Measurements from ENCODE around the gene LY6G6D.

Gene LY6G6D

DNA sequence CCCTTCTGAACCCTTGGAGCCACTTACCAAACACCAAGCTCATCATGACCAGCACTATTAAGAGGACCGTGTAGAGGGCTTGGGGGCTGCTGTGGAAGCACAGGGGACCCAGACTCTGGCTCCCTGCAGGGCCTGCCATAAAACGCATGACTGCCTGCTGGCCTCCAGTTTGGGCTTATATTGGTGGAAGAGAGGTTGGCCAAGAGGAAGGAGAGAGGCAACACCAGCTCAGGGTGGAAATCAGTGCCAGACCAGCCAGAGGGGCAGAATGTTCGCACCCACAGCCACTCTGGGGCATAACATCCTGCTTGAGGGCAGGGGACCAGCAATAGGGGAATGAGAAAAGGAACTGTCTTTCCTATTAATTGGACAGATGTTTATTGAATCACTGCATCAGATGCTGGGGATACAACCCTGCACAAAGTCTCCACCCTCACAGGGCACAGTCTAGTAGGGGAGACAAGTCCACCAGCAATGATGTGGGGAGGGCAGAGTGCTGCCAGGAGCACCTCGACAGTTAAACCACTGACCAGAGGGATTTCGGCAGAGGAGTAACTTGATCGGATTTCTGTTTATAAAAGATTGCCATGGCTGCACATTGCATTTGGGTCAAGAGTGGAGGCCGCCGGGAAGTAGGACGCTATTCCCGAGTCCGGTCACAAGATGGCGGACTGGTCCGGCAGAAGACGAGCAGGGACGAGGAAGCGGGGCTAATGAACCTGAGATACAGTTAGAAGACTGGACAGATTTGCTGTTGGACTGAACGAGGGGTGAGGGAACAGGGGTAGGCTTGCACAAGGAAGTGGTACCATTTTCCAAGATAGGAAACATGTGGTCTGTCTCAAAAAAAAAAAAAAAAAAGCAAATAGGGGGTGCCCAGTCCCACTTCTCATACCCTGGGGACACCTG is 34.7 kb upstream of the LY6G6D start, which contains the start of gene LY6G5C:
Gene LY6G5C, minus strand, starts transcription at position 842 of the 909 bp plus-strand sequence. Its CDS starts 694 bp downstream, at position 148.
- DNase-seq (ENCODE audit: insufficient read length, low spot score) (peak; percentile 52), FAIRE-seq (peak; percentile 91)
- TF ChIP-seq TAF1 (IDR thresholded peaks at IDR 0.05; ENCODE audit: low read depth, low read length): no peak
- TF ChIP-seq SPI1 (IDR thresholded peaks at IDR 0.05; ENCODE audit: low read depth, low read length): peak; percentile 27

DNA sequence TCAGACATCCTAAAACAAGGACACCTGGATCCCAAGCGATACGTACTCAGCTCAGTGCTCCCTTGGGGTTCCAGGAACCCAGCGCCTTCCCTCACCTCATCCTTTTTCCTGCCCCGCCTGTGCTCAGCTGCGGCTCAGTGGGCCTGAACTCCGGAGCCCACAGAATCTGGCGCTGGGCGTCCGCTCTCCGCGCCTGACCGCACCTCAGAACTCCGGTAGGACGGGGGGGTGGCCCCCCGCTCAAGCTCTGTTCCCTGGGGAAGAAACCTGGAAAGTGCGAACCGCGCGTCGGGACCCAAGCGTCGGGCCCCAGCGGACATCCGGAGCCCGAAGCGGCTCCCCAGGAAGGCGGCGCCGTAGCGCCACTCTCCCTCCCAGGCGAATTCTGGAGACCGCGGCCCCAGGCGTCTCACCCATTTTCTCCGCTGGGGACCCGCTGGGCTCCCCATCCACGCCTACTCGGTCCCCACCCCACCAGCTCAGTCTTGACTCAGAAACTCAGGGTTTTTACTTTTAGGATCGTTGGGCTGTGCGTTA is 33.9 kb upstream of the LY6G6D start:
- no peak for FAIRE-seq
- TF ChIP-seq TAF1 (IDR thresholded peaks at IDR 0.05; ENCODE audit: low read depth, low read length) (0 out of 2 replicates have a peak, but pooled peaks have one; percentile 12), SPI1 (IDR thresholded peaks at IDR 0.05; ENCODE audit: low read depth, low read length) (no peak), POLR2AphosphoS5 (IDR thresholded peaks at IDR 0.05; ENCODE audit: low read depth, low read length) (no peak), POU2F2 (IDR thresholded peaks at IDR 0.05; ENCODE audit: low read depth, low read length) (no peak)
- DNase-seq (ENCODE audit: insufficient read length, low spot score): peak; percentile 60

DNA sequence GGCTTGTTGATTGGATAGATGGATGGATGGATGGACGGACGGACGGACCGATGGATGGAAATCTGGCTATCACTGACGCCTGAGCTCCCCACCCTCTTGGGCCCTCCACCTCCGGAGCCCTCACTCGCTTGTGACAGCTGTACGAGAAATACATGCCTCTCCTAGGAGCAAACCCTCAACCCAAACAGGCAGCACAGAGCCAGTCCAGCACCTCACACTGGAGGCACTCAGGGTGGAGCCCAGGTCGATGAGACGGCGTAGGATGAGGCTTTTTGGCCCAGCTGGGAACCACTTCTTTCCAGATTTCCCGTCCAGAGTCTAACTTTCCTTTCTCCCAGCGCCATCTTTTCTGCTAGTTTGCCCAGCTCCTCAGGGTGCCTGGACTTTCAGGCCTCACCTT is 31.6 kb upstream of the LY6G6D start:
- FAIRE-seq (no peak), DNase-seq (ENCODE audit: insufficient read length, low spot score) (no peak)
- TF ChIP-seq POU2F2 (IDR thresholded peaks at IDR 0.05; ENCODE audit: low read depth, low read length) (no peak), POLR2A (IDR thresholded peaks at IDR 0.05; ENCODE audit: low read depth, low read length) (no peak), TAF1 (IDR thresholded peaks at IDR 0.05; ENCODE audit: low read depth, low read length) (no peak), SPI1 (IDR thresholded peaks at IDR 0.05; ENCODE audit: low read depth, low read length) (no peak)

DNA sequence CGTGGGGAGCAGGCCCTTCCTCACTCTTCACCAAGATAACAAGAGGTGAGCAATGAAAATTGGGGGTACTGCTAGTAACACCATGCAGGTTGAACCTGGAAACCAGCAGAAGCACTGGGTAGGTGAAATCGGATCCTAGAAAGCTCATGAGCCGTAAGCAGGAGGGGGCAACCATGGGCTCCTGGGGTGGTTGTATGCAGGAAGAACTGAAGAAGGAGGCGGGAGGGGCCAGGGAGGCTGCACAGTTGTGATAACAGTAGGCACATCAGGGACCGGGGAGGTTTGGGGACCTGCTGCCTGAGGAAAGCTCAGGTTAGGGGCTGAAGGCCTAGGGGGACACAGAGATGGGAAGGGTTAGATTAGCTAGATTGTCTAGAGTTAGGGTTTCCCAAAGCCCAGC is 28.7 kb upstream of the LY6G6D start:
- no peak for FAIRE-seq
- TF ChIP-seq PAX5 (IDR thresholded peaks at IDR 0.05; ENCODE audit: insufficient read depth, low read length, severe bottlenecking) (no peak), TAF1 (IDR thresholded peaks at IDR 0.05; ENCODE audit: low read depth, low read length) (no peak), POLR2A (IDR thresholded peaks at IDR 0.05; ENCODE audit: low read depth, low read length) (no peak), SPI1 (IDR thresholded peaks at IDR 0.05; ENCODE audit: low read depth, low read length) (no peak), POU2F2 (IDR thresholded peaks at IDR 0.05; ENCODE audit: low read depth, low read length) (no peak), POLR2AphosphoS5 (IDR thresholded peaks at IDR 0.05; ENCODE audit: low read depth, low read length) (no peak)

DNA sequence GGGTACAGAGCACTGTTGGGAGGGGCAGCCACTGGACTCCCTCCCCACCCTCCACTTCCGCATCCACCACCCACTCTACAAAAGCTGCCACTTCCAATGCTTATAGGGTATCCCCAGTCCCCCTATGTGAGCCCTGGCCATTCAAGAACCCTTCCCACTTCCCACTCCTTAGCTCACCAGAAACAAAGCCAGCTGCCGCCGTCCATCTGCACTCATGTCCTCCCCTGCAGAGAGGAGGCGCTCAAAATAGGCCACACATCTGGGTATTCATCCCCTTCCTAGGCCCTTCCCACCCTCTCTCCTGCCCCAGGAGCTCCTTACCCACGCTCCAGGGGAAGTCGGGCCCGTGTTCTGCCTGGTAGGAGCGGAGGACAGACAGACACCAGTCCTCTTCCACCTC is 27.8 kb upstream of the LY6G6D start:
- FAIRE-seq (no peak), DNase-seq (ENCODE audit: insufficient read length, low spot score) (no peak)
- no peak for TF ChIP-seq POLR2A (IDR thresholded peaks at IDR 0.05; ENCODE audit: low read depth, low read length)
- no peak for TF ChIP-seq SPI1 (IDR thresholded peaks at IDR 0.05; ENCODE audit: low read depth, low read length)
- TF ChIP-seq POU2F2 (IDR thresholded peaks at IDR 0.05; ENCODE audit: low read depth, low read length): no peak
- TF ChIP-seq TAF1 (IDR thresholded peaks at IDR 0.05; ENCODE audit: low read depth, low read length): no peak

More for the DNA sequence above, 28.7 kb upstream of the LY6G6D start:
- DNase-seq (ENCODE audit: insufficient read length, low spot score): no peak

DNA sequence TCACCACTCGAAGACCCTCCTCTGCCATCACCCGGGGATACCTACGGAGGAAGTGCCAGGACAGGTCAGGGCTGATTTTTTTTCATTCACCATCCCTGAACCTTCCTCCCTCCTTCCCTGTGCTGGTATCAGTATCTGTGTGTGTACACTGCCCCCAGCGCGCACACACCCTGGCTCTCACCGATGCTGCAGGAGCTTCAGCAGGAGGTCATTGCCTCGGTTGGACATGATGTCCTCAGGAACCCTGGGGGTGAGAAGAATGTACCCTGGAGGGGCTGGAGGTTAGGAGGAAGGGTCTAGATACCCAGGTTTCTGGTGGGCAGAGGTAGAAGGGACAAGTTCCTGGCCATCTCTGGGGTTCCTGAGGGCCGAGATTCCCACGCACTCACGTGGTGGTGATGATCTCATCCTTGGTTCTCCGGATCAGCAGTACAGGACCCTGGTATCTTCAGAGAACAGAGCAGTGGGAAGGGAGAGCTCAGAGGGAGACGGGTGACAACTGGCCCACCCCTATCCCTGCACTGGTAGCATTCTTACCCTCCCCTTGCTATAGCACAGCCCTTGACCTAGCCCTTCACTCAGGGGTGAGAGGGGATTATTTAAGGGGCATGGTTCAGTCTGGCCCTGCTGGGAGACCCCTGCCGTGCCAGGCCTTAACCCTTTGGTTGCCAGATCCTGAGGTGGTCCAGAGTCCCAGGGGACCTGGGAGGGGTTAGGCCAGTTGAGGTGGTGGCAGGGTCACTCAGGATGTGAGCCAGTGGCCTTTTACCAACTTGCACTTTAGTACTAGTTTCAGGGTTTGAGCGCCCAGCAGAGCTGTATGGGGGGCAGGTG is 27.1 kb upstream of the LY6G6D start:
- TF ChIP-seq POLR2A (IDR thresholded peaks at IDR 0.05; ENCODE audit: low read depth, low read length): no peak
- no peak for TF ChIP-seq SPI1 (IDR thresholded peaks at IDR 0.05; ENCODE audit: low read depth, low read length)
- TF ChIP-seq PAX5 (IDR thresholded peaks at IDR 0.05; ENCODE audit: insufficient read depth, low read length, severe bottlenecking): no peak
- no peak for TF ChIP-seq TAF1 (IDR thresholded peaks at IDR 0.05; ENCODE audit: low read depth, low read length)
- no peak for TF ChIP-seq POU2F2 (IDR thresholded peaks at IDR 0.05; ENCODE audit: low read depth, low read length)
- no peak for TF ChIP-seq POLR2AphosphoS5 (IDR thresholded peaks at IDR 0.05; ENCODE audit: low read depth, low read length)
- DNase-seq (ENCODE audit: insufficient read length, low spot score): no peak
- no peak for FAIRE-seq

DNA sequence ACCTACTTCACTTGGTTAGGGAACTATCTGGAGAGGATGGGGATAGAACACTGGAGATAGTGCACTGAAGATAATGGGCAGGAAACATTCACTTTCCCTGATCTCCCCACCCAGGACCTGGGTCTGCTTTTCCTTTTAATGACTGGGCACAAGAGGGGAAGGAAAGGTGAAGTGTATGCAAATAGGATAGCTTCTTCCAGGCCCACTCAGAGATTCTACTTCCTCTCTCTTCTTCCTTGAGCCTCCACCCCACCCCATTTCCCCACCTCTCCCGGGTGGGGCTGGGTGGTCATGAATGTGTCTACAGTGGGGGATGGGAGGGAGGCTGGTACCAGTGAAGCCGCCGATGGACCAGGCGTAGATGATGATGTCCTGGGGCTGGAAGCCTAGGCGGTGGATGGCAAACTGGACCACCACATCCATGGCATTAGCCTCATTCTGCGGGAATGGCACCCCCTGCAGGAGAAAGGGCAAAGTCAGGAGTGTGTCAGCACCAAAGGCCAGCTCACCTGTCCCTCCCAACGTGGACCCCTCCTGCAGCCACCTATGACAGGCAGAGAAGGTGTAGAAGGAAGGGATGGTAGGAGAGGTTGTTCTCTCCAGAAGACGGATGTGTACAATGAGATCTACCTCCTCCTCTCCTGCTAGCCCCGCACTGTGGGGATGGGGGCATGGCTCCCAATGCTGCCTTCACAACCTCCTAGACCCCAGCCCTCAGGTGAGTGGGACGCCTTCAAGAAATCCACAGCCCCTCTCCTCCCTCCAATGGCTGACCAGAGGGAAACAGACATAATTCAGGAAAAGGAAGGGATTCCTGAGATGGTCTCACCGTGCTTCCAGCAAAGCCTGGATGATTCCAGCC is 25.7 kb upstream of the LY6G6D start:
- DNase-seq (ENCODE audit: insufficient read length, low spot score): no peak
- peak; percentile 57 for FAIRE-seq
- no peak for TF ChIP-seq POU2F2 (IDR thresholded peaks at IDR 0.05; ENCODE audit: low read depth, low read length)
- no peak for TF ChIP-seq POLR2A (IDR thresholded peaks at IDR 0.05; ENCODE audit: low read depth, low read length)
- no peak for TF ChIP-seq PAX5 (IDR thresholded peaks at IDR 0.05; ENCODE audit: insufficient read depth, low read length, severe bottlenecking)
- TF ChIP-seq POLR2AphosphoS5 (IDR thresholded peaks at IDR 0.05; ENCODE audit: low read depth, low read length): no peak
- no peak for TF ChIP-seq TAF1 (IDR thresholded peaks at IDR 0.05; ENCODE audit: low read depth, low read length)
- TF ChIP-seq SPI1 (IDR thresholded peaks at IDR 0.05; ENCODE audit: low read depth, low read length): no peak

DNA sequence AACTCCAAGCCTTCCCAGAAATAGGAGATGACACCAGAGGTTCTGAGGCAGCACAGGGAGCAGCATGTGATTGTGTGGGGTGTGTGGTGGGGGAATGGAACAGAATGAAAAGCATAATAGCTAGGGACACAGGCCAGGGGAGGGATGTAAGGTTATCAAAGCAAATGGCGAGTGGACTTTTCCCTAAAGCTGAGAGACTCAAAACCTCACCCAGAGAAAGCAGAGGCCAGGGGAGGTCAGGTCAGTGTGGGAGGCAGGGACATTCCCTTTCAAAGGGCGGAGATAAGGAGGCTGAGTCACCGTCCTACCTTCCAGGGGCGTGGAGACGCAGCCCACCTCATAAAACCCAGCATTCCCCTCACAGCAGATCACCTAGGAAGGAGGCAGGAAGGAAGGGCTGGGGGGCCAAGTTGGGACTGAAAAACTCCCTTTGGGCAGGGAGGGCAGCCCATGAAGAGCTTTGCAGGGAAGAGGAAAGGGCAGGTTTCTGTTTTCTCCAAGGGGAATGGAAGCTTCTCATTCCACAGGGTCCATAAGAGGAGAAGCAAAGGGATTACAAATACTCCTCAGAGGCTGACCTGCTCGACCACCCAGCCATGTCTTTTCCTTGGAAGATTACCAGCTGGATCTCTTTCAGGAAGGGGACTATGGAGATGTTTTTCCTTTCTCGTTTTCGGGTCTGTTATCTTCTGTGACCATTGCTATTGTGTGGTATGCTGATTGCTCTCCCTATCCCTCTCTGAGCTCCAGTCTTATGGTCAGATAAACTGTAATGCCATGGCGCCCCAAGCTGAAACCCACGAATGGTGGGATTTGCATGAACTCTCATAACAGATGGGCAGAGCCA is 24.7 kb upstream of the LY6G6D start:
- no peak for TF ChIP-seq SPI1 (IDR thresholded peaks at IDR 0.05; ENCODE audit: low read depth, low read length)
- TF ChIP-seq POLR2A (IDR thresholded peaks at IDR 0.05; ENCODE audit: low read depth, low read length): no peak
- TF ChIP-seq TAF1 (IDR thresholded peaks at IDR 0.05; ENCODE audit: low read depth, low read length): no peak
- TF ChIP-seq POLR2AphosphoS5 (IDR thresholded peaks at IDR 0.05; ENCODE audit: low read depth, low read length): no peak
- no peak for TF ChIP-seq POU2F2 (IDR thresholded peaks at IDR 0.05; ENCODE audit: low read depth, low read length)
- TF ChIP-seq PAX5 (IDR thresholded peaks at IDR 0.05; ENCODE audit: insufficient read depth, low read length, severe bottlenecking): no peak
- FAIRE-seq (no peak), DNase-seq (ENCODE audit: insufficient read length, low spot score) (no peak)
